ENCODE measurements around the gene LY6G6F.

LY6G6F gene

GRCh38 chr6:31715022-31715958 is 8.6 kb downstream of the LY6G6F start, which contains the start of gene LY6G6D:
Gene LY6G6D, plus strand, starts transcription at chr6:31715348. Its CDS starts 8 bp downstream, at chr6:31715356.
- Histone ChIP-seq H3K27me3 (no peaks in the 10 kb centered on the region), H4K20me1 (no peaks in the 10 kb centered on the region), H3K9ac (peak within 1 kb of the TSS in 9 of 11 experiments; percentile 11 to 63 (median 45); a peak in 13 of 22 replicates), H3K27ac (peak within 1 kb of the TSS in 6 of 11 experiments; percentile 7 to 46 (median 18); a peak in 10 of 22 replicates), H3K36me3 (no peaks in the 10 kb centered on the region), H3K4me2 (peak within 1 kb of the TSS; percentile 46 to 68 (median 62)), H3K9me3 (replicated peaks in 1 of 11) (no peaks in the 10 kb centered on the region), H3K4me1 (peaks cover 37 to 53% (median 47%) of the 10 kb centered on the region in 10 experiments), H3K4me3 (no peak within 1 kb of the TSS)
- no peak for TF ChIP-seq Cebpa-rat (IDR thresholded peaks at IDR 0.05)

- TF ChIP-seq Cebpa-rat (IDR thresholded peaks at IDR 0.05): no peak
- no peaks in the 10 kb centered on the region for H3K27me3 ChIP-seq
- no peak overlapping the region for H3K27ac ChIP-seq
- H4K20me1 ChIP-seq: no peaks in the 10 kb centered on the region
- peaks cover 14 to 47% (median 36%) of the 10 kb centered on the region in 10 experiments for H3K4me1 ChIP-seq
- no peaks in the 10 kb centered on the region for H3K9me3 ChIP-seq (replicated peaks in 1 of 11)
- H3K4me2 ChIP-seq: no peak overlapping the region
- no peak overlapping the region for H3K4me3 ChIP-seq
- no peak overlapping the region for H3K9ac ChIP-seq
- no peaks in the 10 kb centered on the region for H3K36me3 ChIP-seq
Observed at GRCh38 chr6:31717499-31718222, 11.0 kb downstream of the LY6G6F start.

GRCh38 chr6:31718265-31718664 is 11.6 kb downstream of the LY6G6F start:
- no peaks in the 10 kb centered on the region for H4K20me1 ChIP-seq
- no peak overlapping the region for H3K27ac ChIP-seq
- peaks cover 15 to 47% (median 36%) of the 10 kb centered on the region in 10 experiments for H3K4me1 ChIP-seq
- no peak overlapping the region for H3K9ac ChIP-seq
- H3K9me3 ChIP-seq (replicated peaks in 1 of 11): no peaks in the 10 kb centered on the region
- no peaks in the 10 kb centered on the region for H3K27me3 ChIP-seq
- no peak overlapping the region for H3K4me2 ChIP-seq
- TF ChIP-seq Cebpa-rat (IDR thresholded peaks at IDR 0.05): no peak
- H3K36me3 ChIP-seq: no peaks in the 10 kb centered on the region
- H3K4me3 ChIP-seq: no peak overlapping the region

GRCh38 chr6:31719001-31719400 is 12.3 kb downstream of the LY6G6F start:
- no peak overlapping the region for H3K27ac ChIP-seq
- no peak overlapping the region for H3K4me3 ChIP-seq

GRCh38 chr6:31720196-31720770 is 13.6 kb downstream of the LY6G6F start:
- Histone ChIP-seq H3K4me1 (peaks cover 22 to 50% (median 39%) of the 10 kb centered on the region in 10 experiments), H3K36me3 (peaks cover 0 to 11% (median 0%) of the 10 kb centered on the region in 11 experiments; a peak in 7 of 22 replicates), H3K4me2 (peak overlapping the region in 4 of 11 experiments; percentile 29 to 98 (median 78); a peak in 2 of 22 replicates), H4K20me1 (peaks cover 0 to 4% (median 0%) of the 10 kb centered on the region in 11 experiments; a peak in 1 of 22 replicates), H3K27me3 (no peaks in the 10 kb centered on the region), H3K9me3 (replicated peaks in 1 of 11) (no peaks in the 10 kb centered on the region), H3K27ac (no peak overlapping the region), H3K4me3 (no peak overlapping the region), H3K9ac (no peak overlapping the region)
- no peak for TF ChIP-seq Cebpa-rat (IDR thresholded peaks at IDR 0.05)

More at GRCh38 chr6:31719001-31719400, 12.3 kb downstream of the LY6G6F start:
- Histone ChIP-seq H3K36me3 (peaks cover 0 to under 1% (median 0%) of the 10 kb centered on the region in 11 experiments; a peak in 1 of 22 replicates), H3K4me2 (no peak overlapping the region), H3K4me1 (peaks cover 18 to 47% (median 38%) of the 10 kb centered on the region in 10 experiments), H3K27me3 (no peaks in the 10 kb centered on the region), H3K9me3 (replicated peaks in 1 of 11) (no peaks in the 10 kb centered on the region), H3K9ac (no peak overlapping the region), H4K20me1 (peaks cover 0 to 4% (median 0%) of the 10 kb centered on the region in 11 experiments; a peak in 1 of 22 replicates)
- TF ChIP-seq Cebpa-rat (IDR thresholded peaks at IDR 0.05): no peak

- peak within 1 kb of the TSS in 5 of 11 experiments; percentile 64 to 86 (median 75); a peak in 6 of 22 replicates for H3K27ac ChIP-seq
- no peak within 1 kb of the TSS; a peak in 2 of 22 replicates for H3K9ac ChIP-seq
- TF ChIP-seq Cebpa-rat (IDR thresholded peaks at IDR 0.05): no peak
- H3K4me2 ChIP-seq: peak within 1 kb of the TSS in 9 of 11 experiments; percentile 26 to 99 (median 98); a peak in 17 of 22 replicates
- H3K4me3 ChIP-seq: no peak within 1 kb of the TSS
- peaks cover 0 to 22% (median 10%) of the 10 kb centered on the region in 11 experiments; a peak in 15 of 22 replicates for H3K36me3 ChIP-seq
- peaks cover 0 to 4% (median 0%) of the 10 kb centered on the region in 11 experiments; a peak in 1 of 22 replicates for H4K20me1 ChIP-seq
- H3K9me3 ChIP-seq (replicated peaks in 1 of 11): no peaks in the 10 kb centered on the region
- H3K27me3 ChIP-seq: no peaks in the 10 kb centered on the region
- peaks cover 34 to 58% (median 50%) of the 10 kb centered on the region in 10 experiments for H3K4me1 ChIP-seq
Observed at GRCh38 chr6:31721351-31722020, 14.8 kb downstream of the LY6G6F start, which contains the start of gene LY6G6C. Gene LY6G6C, minus strand, starts transcription at chr6:31721746. Its CDS starts 67 bp downstream, at chr6:31721679.

- H3K27ac ChIP-seq: peak overlapping the region in 3 of 11 experiments; percentile 42 to 75 (median 64); a peak in 5 of 22 replicates
- H3K9ac ChIP-seq: no peak overlapping the region; a peak in 2 of 22 replicates
- H3K4me2 ChIP-seq: peak overlapping the region in 9 of 11 experiments; percentile 26 to 99 (median 98); a peak in 16 of 22 replicates
- H3K4me1 ChIP-seq: peaks cover 41 to 65% (median 57%) of the 10 kb centered on the region in 10 experiments
- H3K27me3 ChIP-seq: no peaks in the 10 kb centered on the region
- H3K4me3 ChIP-seq: no peak overlapping the region
- H3K36me3 ChIP-seq: peaks cover 0 to 28% (median 17%) of the 10 kb centered on the region in 11 experiments; a peak in 16 of 22 replicates
- no peaks in the 10 kb centered on the region for H3K9me3 ChIP-seq (replicated peaks in 1 of 11)
- peaks cover 0 to 4% (median 0%) of the 10 kb centered on the region in 11 experiments; a peak in 2 of 22 replicates for H4K20me1 ChIP-seq
- TF ChIP-seq Cebpa-rat (IDR thresholded peaks at IDR 0.05): no peak
Observed at GRCh38 chr6:31722173-31722572, 15.5 kb downstream of the LY6G6F start.

Data from BLaER1 treated with 17β-estradiol and CSF1 and Interleukin-3, amounts not matched to agents 10 nM and 100 nM (cell line).